ENCODE data around the gene RAD51D. TPM values are rescaled to one million over a fixed set of nuclear protein-coding genes. Genes with fewer than 3 reads are reported as not detected.
A peak's percentile ranks its signal among the peaks of the same experiment; 100 is the strongest.

RAD51D gene
- total RNA-seq, 1 donor from 2014 or later = 12.4 TPM

GRCh38 chr17:35127751-35128514 is 8.3 kb upstream of the RAD51D start:
- Histone ChIP-seq H3K9ac (ENCODE audit: low read length) (no peak overlapping the region), H3K27ac (ENCODE audit: low read depth, low read length) (no peak overlapping the region), H3K4me2 (ENCODE audit: low read length) (no peak overlapping the region), H4K20me1 (ENCODE audit: insufficient read depth, low read length) (no peaks in the 10 kb centered on the region), H3K27me3 (ENCODE audit: insufficient read depth, low read length) (no peaks in the 10 kb centered on the region), H3K36me3 (ENCODE audit: insufficient read depth, low read length) (peaks cover 10% of the 10 kb centered on the region), H3K4me3 (ENCODE audit: insufficient read depth, low read depth, low read length) (no peak overlapping the region), H3K4me1 (ENCODE audit: insufficient read depth, low read length) (no peaks in the 10 kb centered on the region), H2AFZ (ENCODE audit: low read depth, low read length) (no peak overlapping the region), H3K79me2 (ENCODE audit: insufficient read depth, low read length) (no peaks in the 10 kb centered on the region), H3K9me3 (ENCODE audit: insufficient read depth, low read depth, low read length) (no peaks in the 10 kb centered on the region)
- Mint-ChIP-seq H3K27ac (ENCODE audit: unreplicated experiment) (no peak overlapping the region), H3K36me3 (ENCODE audit: low read depth, unreplicated experiment) (peaks cover 7% of the 10 kb centered on the region), H3K4me3 (ENCODE audit: unreplicated experiment) (peak overlapping the region; percentile 9), H3K27me3 (ENCODE audit: low read depth, unreplicated experiment) (peaks cover 3% of the 10 kb centered on the region), H3K4me1 (ENCODE audit: low read depth, unreplicated experiment) (peaks cover 4% of the 10 kb centered on the region), H3K9me3 (ENCODE audit: unreplicated experiment) (no peaks in the 10 kb centered on the region)
- FAIRE-seq (no peak), DNase-seq (ENCODE audit: low read depth) (no peak)
- no peak for TF ChIP-seq CTCF (IDR thresholded peaks at IDR 0.05; ENCODE audit: insufficient read depth, low read depth, low read length)
- no peak for TF ChIP-seq EZH2 (IDR thresholded peaks at IDR 0.05; ENCODE audit: insufficient read depth, low read length)

DNA sequence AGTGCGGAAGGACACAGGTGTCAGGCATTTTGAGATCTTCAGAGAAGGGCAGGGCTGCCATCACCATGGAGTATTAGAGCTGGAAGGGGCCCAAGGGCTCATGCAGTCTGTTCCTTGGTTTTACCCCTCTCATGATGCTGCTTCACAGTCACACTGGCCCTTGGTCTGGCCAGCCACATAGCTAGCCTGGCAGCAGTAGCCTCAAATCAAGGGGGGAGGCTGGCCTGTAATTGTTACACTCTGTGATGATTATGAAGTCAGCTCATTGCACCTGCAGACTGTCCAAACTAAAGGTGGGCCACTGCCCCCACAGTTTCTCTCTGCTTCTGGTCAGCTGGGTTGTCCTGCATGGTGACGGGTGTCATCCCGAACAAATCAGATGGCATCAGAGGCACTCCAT is 1.7 kb upstream of the RAD51D start, which contains the start of gene FNDC8:
FNDC8 (plus strand) TSS at position 301 of the 400 bp plus-strand sequence; CDS start at position 380, 79 bp downstream.
- DNase-seq (ENCODE audit: low read depth) (no peak), FAIRE-seq (no peak)
- H3K4me1 Mint-ChIP-seq (ENCODE audit: low read depth, unreplicated experiment) = peaks cover 8% of the 10 kb centered on the region
- H3K36me3 ChIP-seq (ENCODE audit: insufficient read depth, low read length) = no peaks in the 10 kb centered on the region
- peaks cover 19% of the 10 kb centered on the region for H3K79me2 ChIP-seq (ENCODE audit: insufficient read depth, low read length)
- H2AFZ ChIP-seq (ENCODE audit: low read depth, low read length) = no peak within 1 kb of the TSS
- H3K4me3 ChIP-seq (ENCODE audit: insufficient read depth, low read depth, low read length) = no peak within 1 kb of the TSS
- TF ChIP-seq CTCF (IDR thresholded peaks at IDR 0.05; ENCODE audit: insufficient read depth, low read depth, low read length) (no peak), EZH2 (IDR thresholded peaks at IDR 0.05; ENCODE audit: insufficient read depth, low read length) (no peak)
- no peak within 1 kb of the TSS for H3K9ac ChIP-seq (ENCODE audit: low read length)
- H3K4me1 ChIP-seq (ENCODE audit: insufficient read depth, low read length) = peaks cover 16% of the 10 kb centered on the region
- no peaks in the 10 kb centered on the region for H3K9me3 Mint-ChIP-seq (ENCODE audit: unreplicated experiment)
- no peaks in the 10 kb centered on the region for H3K9me3 ChIP-seq (ENCODE audit: insufficient read depth, low read depth, low read length)
- H3K27me3 ChIP-seq (ENCODE audit: insufficient read depth, low read length) = no peaks in the 10 kb centered on the region
- H4K20me1 ChIP-seq (ENCODE audit: insufficient read depth, low read length) = no peaks in the 10 kb centered on the region
- peaks cover 18% of the 10 kb centered on the region for H3K27me3 Mint-ChIP-seq (ENCODE audit: low read depth, unreplicated experiment)
- H3K4me2 ChIP-seq (ENCODE audit: low read length) = no peak within 1 kb of the TSS
- H3K27ac Mint-ChIP-seq (ENCODE audit: unreplicated experiment) = no peak within 1 kb of the TSS
- peaks cover 4% of the 10 kb centered on the region for H3K36me3 Mint-ChIP-seq (ENCODE audit: low read depth, unreplicated experiment)
- no peak within 1 kb of the TSS for H3K27ac ChIP-seq (ENCODE audit: low read depth, low read length)
- no peak within 1 kb of the TSS for H3K4me3 Mint-ChIP-seq (ENCODE audit: unreplicated experiment)

DNA sequence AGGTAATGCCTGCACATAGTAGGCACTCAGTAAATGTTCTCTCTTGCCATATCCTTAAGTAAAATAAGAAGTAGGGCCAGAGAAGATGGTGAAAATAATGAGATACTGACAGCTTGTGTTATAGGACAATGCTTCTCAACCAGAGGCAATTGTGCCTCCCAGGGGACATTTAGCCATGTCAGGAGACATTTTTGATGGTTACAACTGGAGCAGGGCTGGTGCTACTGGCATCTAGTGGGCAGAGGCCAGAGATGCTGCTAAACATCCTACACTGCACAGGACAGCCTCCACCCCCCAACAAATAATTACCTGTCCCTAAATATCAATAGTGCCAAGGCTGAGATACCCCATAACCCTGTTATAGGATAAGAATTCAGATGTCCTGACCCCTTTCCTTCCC is 1.7 kb downstream of the RAD51D start:
- peaks cover 4% of the 10 kb centered on the region for H3K36me3 Mint-ChIP-seq (ENCODE audit: low read depth, unreplicated experiment)
- H3K4me2 ChIP-seq (ENCODE audit: low read length) = peak overlapping the region; percentile 97
- no peak overlapping the region for H2AFZ ChIP-seq (ENCODE audit: low read depth, low read length)
- no peak for FAIRE-seq
- TF ChIP-seq CTCF (IDR thresholded peaks at IDR 0.05; ENCODE audit: insufficient read depth, low read depth, low read length) = peak; percentile 22
- no peak for TF ChIP-seq EZH2 (IDR thresholded peaks at IDR 0.05; ENCODE audit: insufficient read depth, low read length)
- H3K4me3 Mint-ChIP-seq (ENCODE audit: unreplicated experiment) = peak overlapping the region; percentile 36
- peaks cover 15% of the 10 kb centered on the region for H3K27me3 Mint-ChIP-seq (ENCODE audit: low read depth, unreplicated experiment)
- peaks cover 30% of the 10 kb centered on the region for H3K79me2 ChIP-seq (ENCODE audit: insufficient read depth, low read length)
- H3K9me3 ChIP-seq (ENCODE audit: insufficient read depth, low read depth, low read length) = no peaks in the 10 kb centered on the region
- H3K27me3 ChIP-seq (ENCODE audit: insufficient read depth, low read length) = no peaks in the 10 kb centered on the region
- no peak overlapping the region for H3K27ac Mint-ChIP-seq (ENCODE audit: unreplicated experiment)
- H3K9ac ChIP-seq (ENCODE audit: low read length) = peak overlapping the region; percentile 85
- no peak overlapping the region for H3K4me3 ChIP-seq (ENCODE audit: insufficient read depth, low read depth, low read length)
- no peak overlapping the region for H3K27ac ChIP-seq (ENCODE audit: low read depth, low read length)
- DNase-seq (ENCODE audit: low read depth) = no peak
- peaks cover 19% of the 10 kb centered on the region for H3K4me1 Mint-ChIP-seq (ENCODE audit: low read depth, unreplicated experiment)
- no peaks in the 10 kb centered on the region for H3K36me3 ChIP-seq (ENCODE audit: insufficient read depth, low read length)
- peaks cover under 1% of the 10 kb centered on the region for H3K9me3 Mint-ChIP-seq (ENCODE audit: unreplicated experiment)
- H4K20me1 ChIP-seq (ENCODE audit: insufficient read depth, low read length) = no peaks in the 10 kb centered on the region
- peaks cover 24% of the 10 kb centered on the region for H3K4me1 ChIP-seq (ENCODE audit: insufficient read depth, low read length)

Measured in astrocyte (in vitro differentiated cells and primary cell).